ENCODE measurements around the gene CD79A.

Gene CD79A

GRCh38 chr19:41876847-41877832 lies at the start of gene CD79A:
TSS of gene CD79A (plus strand) at chr19:41877279. CDS start at chr19:41877305, 26 bp downstream.
- no peak for DNase-seq

GRCh38 chr19:41837981-41838708 lies 38.9 kb upstream of the CD79A start:
- no peak for DNase-seq

GRCh38 chr19:41839211-41839610 lies 37.9 kb upstream of the CD79A start:
- DNase-seq = no peak

GRCh38 chr19:41843371-41843770 lies 33.7 kb upstream of the CD79A start:
- DNase-seq = no peak

GRCh38 chr19:41844601-41845000 lies 32.5 kb upstream of the CD79A start, which contains the start of gene LYPD4:
TSS of gene LYPD4 (minus strand) at chr19:41844683. CDS start at chr19:41839285, 5,398 bp downstream.
- DNase-seq = no peak

- DNase-seq = no peak
These were observed 32.3 kb upstream of the CD79A start, which contains the start of gene DMRTC2 for GRCh38 chr19:41845001-41845050. TSS of gene DMRTC2 (plus strand) at chr19:41845042. CDS start at chr19:41847429, 2,387 bp downstream.

GRCh38 chr19:41845051-41845590 lies 32.0 kb upstream of the CD79A start:
- no peak for DNase-seq

GRCh38 chr19:41847351-41848105 lies 29.6 kb upstream of the CD79A start:
- no peak for DNase-seq

- no peak for DNase-seq
These were observed 28.4 kb upstream of the CD79A start for GRCh38 chr19:41848666-41849065.

GRCh38 chr19:41849067-41849466 lies 28.0 kb upstream of the CD79A start:
- DNase-seq = no peak

GRCh38 chr19:41850381-41850780 lies 26.7 kb upstream of the CD79A start:
- no peak for DNase-seq

GRCh38 chr19:41851456-41851855 lies 25.6 kb upstream of the CD79A start:
- no peak for DNase-seq

- DNase-seq = no peak
These were observed 23.7 kb upstream of the CD79A start for GRCh38 chr19:41853344-41853743.

- no peak for DNase-seq
These were observed 23.3 kb upstream of the CD79A start for GRCh38 chr19:41853768-41854167.

GRCh38 chr19:41859213-41859617 lies 17.9 kb upstream of the CD79A start:
- no peak for DNase-seq

GRCh38 chr19:41859618-41860418 lies 17.3 kb upstream of the CD79A start, which contains the start of gene RPS19:
TSS of gene RPS19 (plus strand) at chr19:41860255. CDS start at chr19:41860775, 520 bp downstream.
- DNase-seq = peak; percentile 99

- DNase-seq = no peak
These were observed 16.5 kb upstream of the CD79A start for GRCh38 chr19:41860419-41861115.

GRCh38 chr19:41861116-41861768 lies 15.8 kb upstream of the CD79A start:
- DNase-seq = no peak

GRCh38 chr19:41861846-41862245 lies 15.2 kb upstream of the CD79A start:
- no peak for DNase-seq

GRCh38 chr19:41862445-41862986 lies 14.6 kb upstream of the CD79A start:
- DNase-seq = no peak
